DMS79 treated with DMSO at 0.1 percent for 48 hours (cell line): ENCODE results near the gene FRS3.
A peak's percentile ranks its signal among the peaks of the same experiment; 100 is the strongest.

Experiments
- DNase-seq: peaks from one replicate; lab custom pipeline; 2025; lab: John Stamatoyannopoulos, UW

FRS3 gene

GRCh38 chr6:41741625-41742490 is 37.8 kb downstream of the FRS3 start:
- no peak for DNase-seq

GRCh38 chr6:41740366-41741162 is 39.1 kb downstream of the FRS3 start:
- DNase-seq = no peak

- no peak for DNase-seq
These were observed 40.7 kb downstream of the FRS3 start for GRCh38 chr6:41739041-41739440.

GRCh38 chr6:41737591-41738130 is 42.0 kb downstream of the FRS3 start:
- no peak for DNase-seq

GRCh38 chr6:41736800-41737555 is 42.7 kb downstream of the FRS3 start:
- no peak for DNase-seq

GRCh38 chr6:41736186-41736733 is 43.4 kb downstream of the FRS3 start:
- DNase-seq = no peak

- peak; percentile 71 for DNase-seq
These were observed 44.1 kb downstream of the FRS3 start, which contains the start of gene TFEB for GRCh38 chr6:41735427-41736185. TSS of gene TFEB (minus strand) at chr6:41735608. CDS start at chr6:41691213, 44,395 bp downstream.

GRCh38 chr6:41734666-41735426 is 44.9 kb downstream of the FRS3 start:
- peak; percentile 15 for DNase-seq

GRCh38 chr6:41733707-41734665 is 45.7 kb downstream of the FRS3 start:
- peak; percentile 71 for DNase-seq

GRCh38 chr6:41733360-41733706 is 46.4 kb downstream of the FRS3 start:
- no peak for DNase-seq

GRCh38 chr6:41732591-41733359 is 46.9 kb downstream of the FRS3 start:
- DNase-seq = no peak

GRCh38 chr6:41732149-41732548 is 47.6 kb downstream of the FRS3 start:
- no peak for DNase-seq

GRCh38 chr6:41731561-41732086 is 48.1 kb downstream of the FRS3 start:
- no peak for DNase-seq

- DNase-seq = no peak
These were observed 48.9 kb downstream of the FRS3 start for GRCh38 chr6:41730531-41731436.

GRCh38 chr6:41729624-41730023 is 50.1 kb downstream of the FRS3 start:
- no peak for DNase-seq

GRCh38 chr6:41728954-41729353 is 50.7 kb downstream of the FRS3 start:
- DNase-seq = no peak
